ENCODE measurements around the gene SMIM22.

DNA sequence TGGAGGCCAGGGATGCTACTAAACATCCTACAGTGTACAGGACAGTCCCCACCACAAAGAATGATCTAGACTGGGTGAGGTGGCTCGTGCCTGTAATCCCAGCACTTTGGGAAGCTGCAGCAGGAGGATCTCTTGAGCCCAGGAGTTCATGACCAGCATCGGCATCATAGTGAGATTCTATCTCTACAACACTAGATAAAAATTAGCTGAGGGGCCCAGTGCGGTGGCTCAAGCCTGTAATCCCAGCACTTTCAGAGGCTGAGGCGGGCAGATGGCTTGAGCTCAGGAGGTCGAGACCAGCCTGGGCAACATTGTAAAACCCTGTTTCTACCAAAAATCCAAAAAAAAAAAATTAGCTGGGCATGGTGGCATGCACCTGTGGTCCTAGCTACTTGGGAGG, 22.8 kb upstream of the SMIM22 start:
- TF ChIP-seq, protein P1, sequence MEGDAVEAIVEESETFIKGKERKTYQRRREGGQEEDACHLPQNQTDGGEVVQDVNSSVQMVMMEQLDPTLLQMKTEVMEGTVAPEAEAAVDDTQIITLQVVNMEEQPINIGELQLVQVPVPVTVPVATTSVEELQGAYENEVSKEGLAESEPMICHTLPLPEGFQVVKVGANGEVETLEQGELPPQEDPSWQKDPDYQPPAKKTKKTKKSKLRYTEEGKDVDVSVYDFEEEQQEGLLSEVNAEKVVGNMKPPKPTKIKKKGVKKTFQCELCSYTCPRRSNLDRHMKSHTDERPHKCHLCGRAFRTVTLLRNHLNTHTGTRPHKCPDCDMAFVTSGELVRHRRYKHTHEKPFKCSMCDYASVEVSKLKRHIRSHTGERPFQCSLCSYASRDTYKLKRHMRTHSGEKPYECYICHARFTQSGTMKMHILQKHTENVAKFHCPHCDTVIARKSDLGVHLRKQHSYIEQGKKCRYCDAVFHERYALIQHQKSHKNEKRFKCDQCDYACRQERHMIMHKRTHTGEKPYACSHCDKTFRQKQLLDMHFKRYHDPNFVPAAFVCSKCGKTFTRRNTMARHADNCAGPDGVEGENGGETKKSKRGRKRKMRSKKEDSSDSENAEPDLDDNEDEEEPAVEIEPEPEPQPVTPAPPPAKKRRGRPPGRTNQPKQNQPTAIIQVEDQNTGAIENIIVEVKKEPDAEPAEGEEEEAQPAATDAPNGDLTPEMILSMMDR (IDR thresholded peaks at IDR 0.05; ENCODE audit: insufficient read depth, low read length, poor library complexity, severe bottlenecking), result no peak
- TF ChIP-seq EZH2phosphoT487 (conservative IDR thresholded peaks at IDR 0.05; ENCODE audit: low read length), result no peak

Data from SU-DHL-6 (cell line).